ENCODE data around the gene HNMT. TPM values are rescaled to one million over a fixed set of nuclear protein-coding genes. Genes with fewer than 3 reads are reported as not detected.

The HNMT gene
- total and polyA plus RNA-seq, 2 of the 13 experiments (the other 11 are each of a cell fraction or from before 2014, with no cell fraction given): 279 to 309 TPM

- ChIA-PET CTCF (ENCODE audit: low intra/inter-chr PET ratio, low total read pairs) (no interaction called here), POLR2A (no interaction called here)
Observed at GRCh38 chr2:138026111-138027020, 62.1 kb downstream of the HNMT start.

More at GRCh38 chr2:138026111-138027020, 62.1 kb downstream of the HNMT start:
- FAIRE-seq (no peak), ATAC-seq (no peak), DNase-seq (ENCODE audit: low spot score) (no peak)
- Histone ChIP-seq H3K36me3 (replicated peaks in 1 of 2; ENCODE audit: control insufficient read depth in 1 of 2, insufficient read depth in 2 of 2, low read length in 2 of 2) (no peaks in the 10 kb centered on the region), H3K4me1 (ENCODE audit: insufficient read depth, low read length) (no peaks in the 10 kb centered on the region), H3K9me3 (ENCODE audit: low read length) (no peaks in the 10 kb centered on the region), H3K27me3 (ENCODE audit: control insufficient read depth in 1 of 2, insufficient read depth in 2 of 2, low read length in 2 of 2) (peaks cover 0 to 3% of the 10 kb centered on the region in 2 experiments; a peak in 1 of 5 replicates), H3K9ac (ENCODE audit: insufficient read depth, low read depth, low read length) (no peak overlapping the region), H4K20me1 (ENCODE audit: insufficient read depth, low read length) (no peaks in the 10 kb centered on the region), H3K4me2 (ENCODE audit: low read depth, low read length) (no peak overlapping the region), H3K79me2 (ENCODE audit: insufficient read depth, low read length) (no peaks in the 10 kb centered on the region), H2AFZ (ENCODE audit: low read length) (no peak overlapping the region), H3K4me3 (replicated peaks in 1 of 3; ENCODE audit: insufficient read depth in 1 of 3, low read depth in 2 of 3, low read length in 3 of 3) (no peak overlapping the region), H3K27ac (ENCODE audit: extremely low read length, insufficient read depth, low read length) (no peak overlapping the region)
- no TSS peak for BruUV-seq (replicated peaks)
- in situ Hi-C loops (cut with HindIII; ENCODE audit: extremely low pct_ligation_motif_present, low pct_unique_long_range_greater_than_20kb) (no loop called here), intact Hi-C loops (cut with micrococcal nuclease; ENCODE audit: unreplicated experiment) (no loop called here)
- WGBS (ENCODE audit: low lambda C conversion rate): 64% methylated on average over 6 of the region's 6 CpGs
- no peak for TF ChIP-seq CREM (IDR thresholded peaks at IDR 0.05)
- no peak for TF ChIP-seq CREM (CRISPR knock-in tag; IDR thresholded peaks at IDR 0.05)
- TF ChIP-seq NR2F1 (CRISPR knock-in tag; IDR thresholded peaks at IDR 0.05): no peak
- TF ChIP-seq GATAD1 (CRISPR knock-in tag; IDR thresholded peaks at IDR 0.05): no peak
- TF ChIP-seq, protein P1, sequence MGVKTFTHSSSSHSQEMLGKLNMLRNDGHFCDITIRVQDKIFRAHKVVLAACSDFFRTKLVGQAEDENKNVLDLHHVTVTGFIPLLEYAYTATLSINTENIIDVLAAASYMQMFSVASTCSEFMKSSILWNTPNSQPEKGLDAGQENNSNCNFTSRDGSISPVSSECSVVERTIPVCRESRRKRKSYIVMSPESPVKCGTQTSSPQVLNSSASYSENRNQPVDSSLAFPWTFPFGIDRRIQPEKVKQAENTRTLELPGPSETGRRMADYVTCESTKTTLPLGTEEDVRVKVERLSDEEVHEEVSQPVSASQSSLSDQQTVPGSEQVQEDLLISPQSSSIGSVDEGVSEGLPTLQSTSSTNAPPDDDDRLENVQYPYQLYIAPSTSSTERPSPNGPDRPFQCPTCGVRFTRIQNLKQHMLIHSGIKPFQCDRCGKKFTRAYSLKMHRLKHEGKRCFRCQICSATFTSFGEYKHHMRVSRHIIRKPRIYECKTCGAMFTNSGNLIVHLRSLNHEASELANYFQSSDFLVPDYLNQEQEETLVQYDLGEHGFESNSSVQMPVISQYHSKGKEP (CRISPR knock-in tag; IDR thresholded peaks at IDR 0.05): no peak
- TF ChIP-seq RFX3 (CRISPR knock-in tag; IDR thresholded peaks at IDR 0.05): no peak
- TF ChIP-seq E2F2 (CRISPR knock-in tag; IDR thresholded peaks at IDR 0.05; ENCODE audit: borderline replicate concordance): no peak
- no peak for TF ChIP-seq NR3C1 (CRISPR knock-in tag; IDR thresholded peaks at IDR 0.05)
- TF ChIP-seq, protein P2, sequence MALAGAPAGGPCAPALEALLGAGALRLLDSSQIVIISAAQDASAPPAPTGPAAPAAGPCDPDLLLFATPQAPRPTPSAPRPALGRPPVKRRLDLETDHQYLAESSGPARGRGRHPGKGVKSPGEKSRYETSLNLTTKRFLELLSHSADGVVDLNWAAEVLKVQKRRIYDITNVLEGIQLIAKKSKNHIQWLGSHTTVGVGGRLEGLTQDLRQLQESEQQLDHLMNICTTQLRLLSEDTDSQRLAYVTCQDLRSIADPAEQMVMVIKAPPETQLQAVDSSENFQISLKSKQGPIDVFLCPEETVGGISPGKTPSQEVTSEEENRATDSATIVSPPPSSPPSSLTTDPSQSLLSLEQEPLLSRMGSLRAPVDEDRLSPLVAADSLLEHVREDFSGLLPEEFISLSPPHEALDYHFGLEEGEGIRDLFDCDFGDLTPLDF (CRISPR knock-in tag; IDR thresholded peaks at IDR 0.05): no peak
- no peak for TF ChIP-seq ZNF121 (CRISPR knock-in tag; IDR thresholded peaks at IDR 0.05)

Data from HepG2 (cell line).